ENCODE measurements around the gene SRC.

The SRC gene

GRCh38 chr20:37315452-37316110 is 30.4 kb upstream of the SRC start:
- no peak for TF ChIP-seq CTCF (IDR thresholded peaks at IDR 0.05; ENCODE audit: low read depth, low read length)
- no peak for DNase-seq (ENCODE audit: extremely low read depth, low read depth)

- no peak for DNase-seq (ENCODE audit: extremely low read depth, low read depth)
- TF ChIP-seq CTCF (IDR thresholded peaks at IDR 0.05; ENCODE audit: low read depth, low read length): no peak
Observed at GRCh38 chr20:37316116-37316774, 29.7 kb upstream of the SRC start.

GRCh38 chr20:37316775-37317170 is 29.2 kb upstream of the SRC start:
- TF ChIP-seq CTCF (IDR thresholded peaks at IDR 0.05; ENCODE audit: low read depth, low read length): no peak
- DNase-seq (ENCODE audit: extremely low read depth, low read depth): no peak

- TF ChIP-seq CTCF (IDR thresholded peaks at IDR 0.05; ENCODE audit: low read depth, low read length): no peak
- DNase-seq (ENCODE audit: extremely low read depth, low read depth): no peak
Observed at GRCh38 chr20:37317316-37317715, 28.6 kb upstream of the SRC start.

GRCh38 chr20:37317994-37318640 is 27.8 kb upstream of the SRC start:
- DNase-seq (ENCODE audit: extremely low read depth, low read depth): no peak
- no peak for TF ChIP-seq CTCF (IDR thresholded peaks at IDR 0.05; ENCODE audit: low read depth, low read length)

GRCh38 chr20:37319151-37319671 is 26.7 kb upstream of the SRC start:
- no peak for TF ChIP-seq CTCF (IDR thresholded peaks at IDR 0.05; ENCODE audit: low read depth, low read length)
- no peak for DNase-seq (ENCODE audit: extremely low read depth, low read depth)

- no peak for TF ChIP-seq CTCF (IDR thresholded peaks at IDR 0.05; ENCODE audit: low read depth, low read length)
- DNase-seq (ENCODE audit: extremely low read depth, low read depth): peak; percentile 66
Observed at GRCh38 chr20:37323985-37324384, 22.0 kb upstream of the SRC start.

All from AG09319 (cell line).